Calu3 (cell line): ENCODE measurements around the gene TCF4. TPM values are rescaled to one million over a fixed set of nuclear protein-coding genes. Genes with fewer than 3 reads are reported as not detected.

Experiments used
- BruUV-seq: library from RNA; stranded (reverse); fragments of 400-500 nt; replicated peaks from 2 replicates; lab custom pipeline; 2021; lab: Mats Ljungman, UMichigan
- CTCF ChIA-PET: fragments of 300-600 bp; sonication (Branson Sonifier 250); formaldehyde crosslinking; loops from one replicate; lab custom pipeline; 2022; ENCODE audit warnings: antibody characterized with exemption; lab: Charles Lee
- DNase-seq: peaks from one replicate; pipeline ENCODE4 v3.0.0; 2022
- H3K27ac Mint-ChIP-seq: one replicate; pipeline ENCODE4 v1.8.0; 2022; ENCODE audit warnings: mixed read lengths; ENCODE audit not compliant: unreplicated experiment
- H3K27me3 Mint-ChIP-seq: one replicate; pipeline ENCODE4 v1.8.0; 2022; ENCODE audit warnings: mixed read lengths; ENCODE audit not compliant: unreplicated experiment
- H3K36me3 Mint-ChIP-seq: one replicate; pipeline ENCODE4 v1.8.0; 2022; ENCODE audit warnings: mild to moderate bottlenecking, moderate library complexity, mixed read lengths; ENCODE audit not compliant: insufficient read depth, unreplicated experiment
- H3K4me1 Mint-ChIP-seq: one replicate; pipeline ENCODE4 v1.8.0; 2022; ENCODE audit warnings: mild to moderate bottlenecking, low read depth, mixed read lengths; ENCODE audit not compliant: unreplicated experiment
- H3K4me3 Mint-ChIP-seq: one replicate; pipeline ENCODE4 v1.8.0; 2022; ENCODE audit warnings: mild to moderate bottlenecking, low read depth, moderate library complexity, mixed read lengths; ENCODE audit not compliant: unreplicated experiment
- H3K9me3 Mint-ChIP-seq: one replicate; pipeline ENCODE4 v1.8.0; 2022; ENCODE audit warnings: low read depth, mixed read lengths; ENCODE audit not compliant: unreplicated experiment
- intact Hi-C: fragments of 100-400 bp; cut with micrococcal nuclease; formaldehyde crosslinking; loops from one replicate; pipeline ENCODE4 v1.10.0; 2022; ENCODE audit not compliant: unreplicated experiment
- total RNA-seq: library from RNA; stranded (reverse); gene quantifications from 2 replicates; pipeline ENCODE4 v1.2.3, GENCODE V29; 2022
- TF ChIP-seq, protein P1 (sequence below): fragments of 200-600 bp; IDR thresholded peaks from one replicate; pipeline ENCODE4 v1.8.0; 2022; ENCODE audit warnings: antibody characterized with exemption; ENCODE audit not compliant: unreplicated experiment

TCF4 gene
- total RNA-seq, 1 experiment from 2014 or later, result 0.21 TPM

DNA sequence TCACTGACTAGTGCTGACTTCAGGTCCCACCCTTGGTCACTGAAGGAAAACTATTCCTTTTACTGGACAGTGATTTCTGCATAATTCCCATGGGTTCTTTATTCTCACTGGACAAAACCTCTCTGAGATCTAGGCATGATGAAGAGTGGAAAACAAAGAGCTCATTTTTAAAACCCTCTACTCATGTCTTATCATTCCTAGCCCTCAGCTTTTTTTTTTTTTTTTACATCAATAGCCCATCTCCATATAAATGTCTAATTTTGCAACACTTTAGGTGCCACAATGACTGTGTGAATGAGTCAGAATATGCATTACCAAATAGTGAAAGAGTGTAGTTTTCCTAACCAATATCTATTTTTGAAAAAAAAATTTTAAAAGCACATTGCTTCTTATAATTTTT lies 74.8 kb downstream of the TCF4 start:
- intact Hi-C loops, result no loop called here
- Mint-ChIP-seq H3K4me1 (no peaks in the 10 kb centered on the region), H3K27ac (no peak overlapping the region), H3K4me3 (no peak overlapping the region), H3K9me3 (no peaks in the 10 kb centered on the region), H3K36me3 (no peaks in the 10 kb centered on the region), H3K27me3 (no peaks in the 10 kb centered on the region)
- TF ChIP-seq, protein P1, sequence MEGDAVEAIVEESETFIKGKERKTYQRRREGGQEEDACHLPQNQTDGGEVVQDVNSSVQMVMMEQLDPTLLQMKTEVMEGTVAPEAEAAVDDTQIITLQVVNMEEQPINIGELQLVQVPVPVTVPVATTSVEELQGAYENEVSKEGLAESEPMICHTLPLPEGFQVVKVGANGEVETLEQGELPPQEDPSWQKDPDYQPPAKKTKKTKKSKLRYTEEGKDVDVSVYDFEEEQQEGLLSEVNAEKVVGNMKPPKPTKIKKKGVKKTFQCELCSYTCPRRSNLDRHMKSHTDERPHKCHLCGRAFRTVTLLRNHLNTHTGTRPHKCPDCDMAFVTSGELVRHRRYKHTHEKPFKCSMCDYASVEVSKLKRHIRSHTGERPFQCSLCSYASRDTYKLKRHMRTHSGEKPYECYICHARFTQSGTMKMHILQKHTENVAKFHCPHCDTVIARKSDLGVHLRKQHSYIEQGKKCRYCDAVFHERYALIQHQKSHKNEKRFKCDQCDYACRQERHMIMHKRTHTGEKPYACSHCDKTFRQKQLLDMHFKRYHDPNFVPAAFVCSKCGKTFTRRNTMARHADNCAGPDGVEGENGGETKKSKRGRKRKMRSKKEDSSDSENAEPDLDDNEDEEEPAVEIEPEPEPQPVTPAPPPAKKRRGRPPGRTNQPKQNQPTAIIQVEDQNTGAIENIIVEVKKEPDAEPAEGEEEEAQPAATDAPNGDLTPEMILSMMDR, result no peak
- no TSS peak for BruUV-seq
- CTCF ChIA-PET, result interaction anchor here (0.6 kb wide), 1 partner anchor 14 kb away, joined by 3 read pairs; no protein-coding TSS in a partner anchor
- no peak for DNase-seq

- H3K4me1 Mint-ChIP-seq, result no peaks in the 10 kb centered on the region
- CTCF ChIA-PET, result interaction anchor here (0.7 to 0.8 kb wide), 2 partner anchors 22 to 365 kb away, joined by 3 to 5 read pairs; no protein-coding TSS in a partner anchor
- H3K27me3 Mint-ChIP-seq, result no peaks in the 10 kb centered on the region
- TF ChIP-seq, protein P1, result no peak
- intact Hi-C loops, result no loop called here
- no peaks in the 10 kb centered on the region for H3K9me3 Mint-ChIP-seq
- H3K4me3 Mint-ChIP-seq, result no peak overlapping the region
- H3K27ac Mint-ChIP-seq, result no peak overlapping the region
- no TSS peak for BruUV-seq
- H3K36me3 Mint-ChIP-seq, result no peaks in the 10 kb centered on the region
- DNase-seq, result no peak
Observed at GRCh38 chr18:55511277-55511676, 76.7 kb downstream of the TCF4 start.

DNA sequence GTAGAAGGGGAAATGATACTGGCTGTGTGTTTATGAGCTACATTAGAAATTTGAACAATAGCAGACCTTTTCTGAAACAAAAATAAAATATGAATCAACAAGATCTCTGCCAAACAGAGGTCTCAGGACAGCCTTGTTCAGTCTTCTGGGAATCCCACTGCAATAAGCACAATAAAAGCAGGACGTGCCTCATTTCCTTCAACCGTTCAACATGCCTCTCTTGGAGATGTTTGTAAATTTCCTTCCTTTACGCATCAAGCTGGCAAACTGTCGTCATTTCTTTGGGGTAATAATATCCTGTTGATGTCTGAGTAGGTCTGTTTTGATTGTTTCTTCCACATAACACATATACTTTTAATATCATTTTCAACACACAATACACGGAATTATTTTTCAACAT lies 77.2 kb downstream of the TCF4 start:
- H3K36me3 Mint-ChIP-seq, result no peaks in the 10 kb centered on the region
- no peaks in the 10 kb centered on the region for H3K4me1 Mint-ChIP-seq
- TF ChIP-seq, protein P1, result no peak
- DNase-seq, result no peak
- CTCF ChIA-PET, result interaction anchor here (0.8 kb wide), 1 partner anchor 365 kb away, joined by 5 read pairs; no protein-coding TSS in a partner anchor
- H3K27me3 Mint-ChIP-seq, result no peaks in the 10 kb centered on the region
- H3K4me3 Mint-ChIP-seq, result no peak overlapping the region
- intact Hi-C loops, result no loop called here
- H3K9me3 Mint-ChIP-seq, result no peaks in the 10 kb centered on the region
- BruUV-seq, result no TSS peak
- no peak overlapping the region for H3K27ac Mint-ChIP-seq

- no peak overlapping the region for H3K4me3 Mint-ChIP-seq
- intact Hi-C loops, result no loop called here
- BruUV-seq, result no TSS peak
- H3K4me1 Mint-ChIP-seq, result no peaks in the 10 kb centered on the region
- DNase-seq, result no peak
- H3K27me3 Mint-ChIP-seq, result no peaks in the 10 kb centered on the region
- H3K36me3 Mint-ChIP-seq, result no peaks in the 10 kb centered on the region
- CTCF ChIA-PET, result no interaction called here
- H3K27ac Mint-ChIP-seq, result no peak overlapping the region
- H3K9me3 Mint-ChIP-seq, result no peaks in the 10 kb centered on the region
- TF ChIP-seq, protein P1, result no peak
Observed at GRCh38 chr18:55509631-55510324, 78.2 kb downstream of the TCF4 start.
